ENCODE data around the gene GLG1. TPM values are rescaled to one million over a fixed set of nuclear protein-coding genes. Genes with fewer than 3 reads are reported as not detected.

The GLG1 gene
- total and polyA plus RNA-seq, 2 experiments from 2014 or later = 142 to 148 TPM

GRCh38 chr16:74462361-74462760 is 144.6 kb downstream of the GLG1 start:
- no peaks in the 10 kb centered on the region for H3K9me2 ChIP-seq (replicated peaks; ENCODE audit: insufficient read depth)
- H3K4me1 ChIP-seq (ENCODE audit: insufficient read depth) = no peaks in the 10 kb centered on the region
- no peaks in the 10 kb centered on the region for H4K20me1 ChIP-seq (ENCODE audit: insufficient read depth, poor library complexity, severe bottlenecking)
- no peak overlapping the region for H2AFZ ChIP-seq
- H3K9me3 ChIP-seq (ENCODE audit: low read depth) = no peaks in the 10 kb centered on the region
- no peaks in the 10 kb centered on the region for H3K36me3 ChIP-seq (replicated peaks; ENCODE audit: insufficient read depth, low read depth)
- H3K79me2 ChIP-seq = no peaks in the 10 kb centered on the region
- TF ChIP-seq EZH2phosphoT487 (IDR thresholded peaks at IDR 0.05; ENCODE audit: low read depth, severe bottlenecking, unreplicated experiment) (no peak), EZH2 (IDR thresholded peaks at IDR 0.05; ENCODE audit: borderline replicate concordance) (no peak), CTCF (IDR thresholded peaks at IDR 0.05; ENCODE audit: poor library complexity) (no peak)
- no peak for DNase-seq (ENCODE audit: low spot score)
- no peak overlapping the region for H3K4me3 ChIP-seq
- no peak overlapping the region for H3K4me2 ChIP-seq
- H3K27ac ChIP-seq = no peak overlapping the region
- no peaks in the 10 kb centered on the region for H3K27me3 ChIP-seq
- 93% methylated on average over 4 of the region's 4 CpGs for WGBS (ENCODE audit: low lambda C conversion rate, missing lambda C conversion rate)

DNA sequence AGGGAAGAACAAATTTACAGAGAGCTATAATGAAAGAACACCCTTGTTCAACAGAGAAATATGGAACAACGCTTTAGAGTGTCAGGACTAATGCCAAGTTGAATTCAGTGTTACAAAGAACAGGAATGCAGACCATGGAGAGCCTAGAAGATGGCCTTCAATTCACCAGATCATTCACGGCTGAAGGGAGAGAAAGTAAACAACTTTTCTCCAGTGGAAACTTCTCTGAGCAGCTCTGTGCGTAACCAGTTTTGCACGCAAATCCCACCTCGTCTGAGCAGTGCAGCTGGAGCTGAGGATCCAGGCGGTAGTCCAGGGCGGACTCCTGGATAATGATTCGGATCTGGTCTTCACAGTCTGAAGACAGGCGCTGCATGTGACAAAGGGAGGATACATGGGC is 145.1 kb downstream of the GLG1 start:
- H4K20me1 ChIP-seq (ENCODE audit: insufficient read depth, poor library complexity, severe bottlenecking) = no peaks in the 10 kb centered on the region
- H3K9me3 ChIP-seq (ENCODE audit: low read depth) = no peaks in the 10 kb centered on the region
- no peaks in the 10 kb centered on the region for H3K4me1 ChIP-seq (ENCODE audit: insufficient read depth)
- H3K79me2 ChIP-seq = no peaks in the 10 kb centered on the region
- no peaks in the 10 kb centered on the region for H3K27me3 ChIP-seq
- H3K9me2 ChIP-seq (replicated peaks; ENCODE audit: insufficient read depth) = no peaks in the 10 kb centered on the region
- H3K4me2 ChIP-seq = no peak overlapping the region
- H3K27ac ChIP-seq = no peak overlapping the region
- H3K36me3 ChIP-seq (replicated peaks; ENCODE audit: insufficient read depth, low read depth) = no peaks in the 10 kb centered on the region
- H3K4me3 ChIP-seq = no peak overlapping the region
- no peak overlapping the region for H2AFZ ChIP-seq
- TF ChIP-seq EZH2 (IDR thresholded peaks at IDR 0.05; ENCODE audit: borderline replicate concordance) (no peak), CTCF (IDR thresholded peaks at IDR 0.05; ENCODE audit: poor library complexity) (no peak)
- no peak for DNase-seq (ENCODE audit: low spot score)
- 94% methylated on average over 9 of the region's 9 CpGs for WGBS (ENCODE audit: low lambda C conversion rate, missing lambda C conversion rate)

- Histone ChIP-seq H3K27ac (no peak overlapping the region), H3K4me1 (ENCODE audit: insufficient read depth) (no peaks in the 10 kb centered on the region), H3K9me3 (ENCODE audit: low read depth) (no peaks in the 10 kb centered on the region), H3K27me3 (no peaks in the 10 kb centered on the region), H3K9me2 (replicated peaks; ENCODE audit: insufficient read depth) (no peaks in the 10 kb centered on the region), H3K36me3 (replicated peaks; ENCODE audit: insufficient read depth, low read depth) (no peaks in the 10 kb centered on the region), H2AFZ (no peak overlapping the region), H3K4me3 (no peak overlapping the region), H3K4me2 (no peak overlapping the region), H3K79me2 (no peaks in the 10 kb centered on the region), H4K20me1 (ENCODE audit: insufficient read depth, poor library complexity, severe bottlenecking) (no peaks in the 10 kb centered on the region)
- TF ChIP-seq EZH2 (IDR thresholded peaks at IDR 0.05; ENCODE audit: borderline replicate concordance) (no peak), EZH2phosphoT487 (IDR thresholded peaks at IDR 0.05; ENCODE audit: low read depth, severe bottlenecking, unreplicated experiment) (no peak), CTCF (IDR thresholded peaks at IDR 0.05; ENCODE audit: poor library complexity) (no peak)
- no peak for DNase-seq (ENCODE audit: low spot score)
- 94% methylated on average over 7 of the region's 7 CpGs for WGBS (ENCODE audit: low lambda C conversion rate, missing lambda C conversion rate)
These were observed 146.4 kb downstream of the GLG1 start for GRCh38 chr16:74460542-74460941.

GRCh38 chr16:74456290-74456625 is 150.7 kb downstream of the GLG1 start:
- H3K36me3 ChIP-seq (replicated peaks; ENCODE audit: insufficient read depth, low read depth) = no peaks in the 10 kb centered on the region
- peak overlapping the region; percentile 17 for H3K27ac ChIP-seq
- no peaks in the 10 kb centered on the region for H3K79me2 ChIP-seq
- 96% methylated on average over 16 of the region's 16 CpGs for WGBS (ENCODE audit: low lambda C conversion rate, missing lambda C conversion rate)
- H3K4me3 ChIP-seq = no peak overlapping the region
- no peaks in the 10 kb centered on the region for H3K9me2 ChIP-seq (replicated peaks; ENCODE audit: insufficient read depth)
- TF ChIP-seq EZH2 (IDR thresholded peaks at IDR 0.05; ENCODE audit: borderline replicate concordance) (no peak), CTCF (IDR thresholded peaks at IDR 0.05; ENCODE audit: poor library complexity) (no peak), EZH2phosphoT487 (IDR thresholded peaks at IDR 0.05; ENCODE audit: low read depth, severe bottlenecking, unreplicated experiment) (no peak)
- no peaks in the 10 kb centered on the region for H3K9me3 ChIP-seq (ENCODE audit: low read depth)
- DNase-seq (ENCODE audit: low spot score) = no peak
- H3K4me2 ChIP-seq = no peak overlapping the region
- no peak overlapping the region for H2AFZ ChIP-seq
- H3K4me1 ChIP-seq (ENCODE audit: insufficient read depth) = no peaks in the 10 kb centered on the region
- H4K20me1 ChIP-seq (ENCODE audit: insufficient read depth, poor library complexity, severe bottlenecking) = no peaks in the 10 kb centered on the region
- H3K27me3 ChIP-seq = no peaks in the 10 kb centered on the region
